Measurements from ENCODE around the gene CD82. TPM values are rescaled to one million over a fixed set of nuclear protein-coding genes. Genes with fewer than 3 reads are reported as not detected.

CD82 gene
- total and polyA plus RNA-seq, 4 experiments from 2014 or later, result 130 to 260 (median 191) TPM

DNA sequence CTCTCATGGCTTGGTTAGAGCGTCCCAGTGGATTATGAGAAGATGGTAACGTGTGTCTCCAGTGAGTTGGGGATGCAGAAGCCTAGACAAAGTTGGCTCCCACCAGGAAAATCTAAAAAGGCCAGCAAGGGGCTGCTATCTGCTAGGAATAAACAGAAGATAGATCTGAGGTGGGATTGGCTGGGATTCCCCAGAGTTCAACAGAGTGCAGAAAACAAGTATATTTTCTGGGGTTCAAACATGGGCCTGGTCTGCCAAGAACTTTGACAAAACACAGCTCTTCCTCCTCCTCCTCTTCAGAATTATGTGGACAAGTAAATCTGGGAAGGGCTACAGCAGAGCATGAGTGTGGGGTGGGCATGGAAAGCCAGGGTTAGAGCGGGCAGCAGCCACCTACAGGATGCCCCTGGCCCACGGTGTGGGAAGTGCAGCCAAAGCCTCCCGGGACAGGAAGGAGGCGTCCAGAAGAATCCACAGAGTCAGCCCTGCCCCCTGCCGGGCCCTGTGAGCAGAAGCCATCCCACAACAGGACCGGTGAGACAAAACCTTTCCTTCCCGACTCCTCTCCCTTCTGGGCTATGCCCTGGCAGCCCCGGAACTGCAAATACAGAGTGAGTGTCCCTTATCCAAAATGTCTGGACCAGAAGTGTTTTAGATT, 67.1 kb downstream of the CD82 start:
- H3K27ac ChIP-seq (ENCODE audit: low read depth, low read length), result no peak overlapping the region
- H3K27ac Mint-ChIP-seq, result no peak overlapping the region
- H3K36me3 ChIP-seq (ENCODE audit: insufficient read depth, low read length), result no peaks in the 10 kb centered on the region
- ChIA-PET POLR2A (ENCODE audit: partially characterized antibody) (interaction anchor here (1.2 kb wide), 1 partner anchor 8 kb away, joined by 3 read pairs; no protein-coding TSS in a partner anchor), CTCF (ENCODE audit: partially characterized antibody) (interaction anchor here (0.7 to 4.3 kb wide), 10 partner anchors 8 to 279 kb away, joined by 3 to 42 read pairs (median 4); no protein-coding TSS in a partner anchor)
- peaks cover 0 to 13% (median 7%) of the 10 kb centered on the region in 4 donors for H3K4me1 Mint-ChIP-seq
- no peak overlapping the region for H3K4me3 Mint-ChIP-seq
- no peak overlapping the region for H3K4me3 ChIP-seq (ENCODE audit: low read length in 2 of 2)
- DNase-seq, result no peak
- peaks cover 3% of the 10 kb centered on the region for H3K4me1 ChIP-seq (ENCODE audit: insufficient read depth, low read length)
- H3K9me3 Mint-ChIP-seq, result no peaks in the 10 kb centered on the region
- H3K9me3 ChIP-seq (ENCODE audit: control insufficient read depth in 1 of 2, low read length in 2 of 2), result no peaks in the 10 kb centered on the region
- H3K27me3 Mint-ChIP-seq, result peaks cover 8 to 12% of the 10 kb centered on the region in 2 donors
- intact Hi-C loops (cut with micrococcal nuclease), result loop anchor here (10.0 kb wide), 1 partner anchor 348 kb away; no protein-coding TSS in a partner anchor
- no peaks in the 10 kb centered on the region for H3K36me3 Mint-ChIP-seq
- H3K27me3 ChIP-seq (ENCODE audit: insufficient read depth, low read length), result no peaks in the 10 kb centered on the region

DNA sequence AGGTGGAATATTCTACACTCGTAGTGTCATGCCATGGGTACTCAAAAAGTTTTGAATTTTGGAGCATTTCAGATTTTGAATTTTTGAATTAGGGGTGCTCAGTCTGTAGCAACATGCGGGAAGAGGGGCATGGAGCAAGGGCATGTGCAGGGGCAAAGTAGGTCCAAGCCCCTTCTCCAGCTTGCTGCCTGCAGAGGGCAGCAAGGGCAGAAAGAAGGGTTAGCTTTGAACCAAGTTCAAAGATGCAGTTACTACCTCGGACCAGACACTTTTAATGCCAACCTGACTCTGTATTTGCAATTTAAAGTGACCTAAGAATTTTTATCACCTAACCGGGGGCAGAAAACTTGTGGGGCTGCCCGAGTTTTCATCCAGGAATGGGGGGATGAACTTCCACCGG, 68.2 kb downstream of the CD82 start:
- Histone ChIP-seq H3K9me3 (ENCODE audit: control insufficient read depth in 1 of 2, low read length in 2 of 2) (no peaks in the 10 kb centered on the region), H3K4me3 (ENCODE audit: low read length in 2 of 2) (no peak overlapping the region), H3K27ac (ENCODE audit: low read depth, low read length) (no peak overlapping the region), H3K4me1 (ENCODE audit: insufficient read depth, low read length) (peaks cover 3% of the 10 kb centered on the region), H3K27me3 (ENCODE audit: insufficient read depth, low read length) (no peaks in the 10 kb centered on the region), H3K36me3 (ENCODE audit: insufficient read depth, low read length) (no peaks in the 10 kb centered on the region)
- H3K36me3 Mint-ChIP-seq, result no peaks in the 10 kb centered on the region
- intact Hi-C loops (cut with micrococcal nuclease), result loop anchor here (10.0 kb wide), 1 partner anchor 349 kb away; no protein-coding TSS in a partner anchor
- CTCF ChIA-PET (ENCODE audit: partially characterized antibody), result interaction anchor here (0.8 to 4.3 kb wide), 9 partner anchors 12 to 278 kb away, joined by 3 to 42 read pairs (median 6); no protein-coding TSS in a partner anchor
- peaks cover 0 to 13% (median 7%) of the 10 kb centered on the region in 4 donors for H3K4me1 Mint-ChIP-seq
- H3K4me3 Mint-ChIP-seq, result no peak overlapping the region
- POLR2A ChIA-PET (ENCODE audit: partially characterized antibody), result no interaction called here
- no peaks in the 10 kb centered on the region for H3K9me3 Mint-ChIP-seq
- H3K27me3 Mint-ChIP-seq, result peaks cover 8 to 14% of the 10 kb centered on the region in 2 donors
- no peak for DNase-seq
- peak overlapping the region in 3 of 7 donors; percentile 13 to 57 (median 41) for H3K27ac Mint-ChIP-seq

DNA sequence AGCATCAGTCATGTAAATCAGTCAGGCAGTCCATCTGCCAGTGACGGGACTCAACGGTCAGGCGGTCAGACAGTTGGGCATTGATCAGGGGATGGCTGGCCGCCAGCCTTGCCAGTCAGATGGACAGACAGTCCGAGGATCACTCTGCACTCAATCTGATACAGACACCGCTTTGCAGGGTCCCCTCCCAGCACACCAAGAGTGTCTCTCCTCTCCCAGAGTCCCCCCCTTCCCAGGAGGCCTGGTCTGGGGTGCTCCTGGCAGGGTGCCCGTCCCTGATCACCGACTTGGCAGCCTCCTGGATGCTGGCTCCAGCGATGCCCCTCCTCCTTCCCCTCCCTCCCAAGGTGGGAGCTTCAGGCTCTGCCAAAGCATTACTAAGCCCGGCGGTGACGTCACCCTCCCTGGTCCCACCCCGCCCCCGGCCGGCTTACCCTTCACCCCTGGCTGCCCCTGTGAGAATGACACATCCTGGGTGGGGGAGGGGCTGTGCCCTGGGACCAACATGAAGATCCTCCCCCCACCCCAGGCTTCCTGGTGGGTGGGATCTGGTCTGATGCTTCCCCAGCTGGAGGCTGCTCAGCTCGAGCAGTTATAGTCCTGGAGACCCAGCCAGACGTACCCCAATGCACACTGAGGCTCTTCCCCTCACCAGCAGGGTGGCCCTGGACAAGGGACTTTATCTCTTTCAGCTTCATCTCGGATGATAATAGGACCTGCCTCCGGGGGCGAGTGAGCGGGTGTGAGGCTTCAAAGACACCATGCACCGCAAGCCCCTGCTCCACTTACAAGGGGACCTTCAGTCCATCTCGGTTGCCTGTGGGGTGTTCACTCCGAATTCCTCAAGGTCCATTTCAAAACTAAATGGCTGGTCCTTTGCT, 69.2 kb downstream of the CD82 start:
- intact Hi-C loops (cut with micrococcal nuclease), result loop anchor here (10.0 kb wide), 1 partner anchor 350 kb away; no protein-coding TSS in a partner anchor
- no peaks in the 10 kb centered on the region for H3K9me3 ChIP-seq (ENCODE audit: control insufficient read depth in 1 of 2, low read length in 2 of 2)
- Mint-ChIP-seq H3K9me3 (no peaks in the 10 kb centered on the region), H3K4me1 (peaks cover 0 to 13% (median 7%) of the 10 kb centered on the region in 4 donors), H3K36me3 (no peaks in the 10 kb centered on the region), H3K27me3 (peaks cover 8 to 14% of the 10 kb centered on the region in 2 donors), H3K4me3 (no peak overlapping the region), H3K27ac (no peak overlapping the region)
- H3K4me1 ChIP-seq (ENCODE audit: insufficient read depth, low read length), result peaks cover 3% of the 10 kb centered on the region
- no peak for DNase-seq
- CTCF ChIA-PET (ENCODE audit: partially characterized antibody), result interaction anchor here (0.8 to 4.3 kb wide), 5 partner anchors 12 to 277 kb away, joined by 3 to 42 read pairs (median 6); no protein-coding TSS in a partner anchor
- no peaks in the 10 kb centered on the region for H3K27me3 ChIP-seq (ENCODE audit: insufficient read depth, low read length)
- H3K27ac ChIP-seq (ENCODE audit: low read depth, low read length), result no peak overlapping the region
- no peak overlapping the region for H3K4me3 ChIP-seq (ENCODE audit: low read length in 2 of 2)
- H3K36me3 ChIP-seq (ENCODE audit: insufficient read depth, low read length), result no peaks in the 10 kb centered on the region
- POLR2A ChIA-PET (ENCODE audit: partially characterized antibody), result no interaction called here

DNA sequence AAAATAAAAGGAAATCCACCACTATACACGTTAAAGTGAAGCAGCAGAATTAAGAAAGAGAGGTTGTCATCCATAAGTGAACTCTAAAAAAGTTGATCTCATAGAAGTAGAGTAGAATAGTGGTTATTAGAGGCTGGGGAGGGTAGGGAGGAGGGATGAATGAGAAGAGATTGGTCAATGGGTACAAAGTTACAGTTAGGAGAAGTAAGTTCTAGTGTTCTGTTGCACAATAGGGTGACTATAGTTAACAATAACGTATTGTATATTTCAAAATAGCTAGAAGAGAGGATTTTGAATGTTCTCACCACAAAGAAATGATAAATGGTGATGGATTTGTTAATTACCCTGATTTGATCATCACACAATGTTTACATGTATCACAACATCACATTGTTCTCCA, 72.0 kb downstream of the CD82 start:
- CTCF ChIA-PET (ENCODE audit: partially characterized antibody), result interaction anchor here (0.6 kb wide), 1 partner anchor 20 kb away, joined by 5 read pairs; no protein-coding TSS in a partner anchor
- peaks cover 0 to 12% (median 7%) of the 10 kb centered on the region in 4 donors for H3K4me1 Mint-ChIP-seq

GRCh38 chr11:44638032-44638431, 72.6 kb downstream of the CD82 start:
- Mint-ChIP-seq H3K27me3 (peaks cover 8 to 16% of the 10 kb centered on the region in 2 donors), H3K27ac (no peak overlapping the region), H3K4me1 (peaks cover 0 to 7% (median 6%) of the 10 kb centered on the region in 4 donors), H3K9me3 (peaks cover 3 to 15% (median 13%) of the 10 kb centered on the region in 8 donors), H3K4me3 (no peak overlapping the region), H3K36me3 (peaks cover 3 to 5% of the 10 kb centered on the region in 2 donors)
- intact Hi-C loops (cut with micrococcal nuclease), result loop anchor here (10.0 kb wide), 1 partner anchor 353 kb away; no protein-coding TSS in a partner anchor
- H3K4me1 ChIP-seq (ENCODE audit: insufficient read depth, low read length), result no peaks in the 10 kb centered on the region
- H3K27ac ChIP-seq (ENCODE audit: low read depth, low read length), result no peak overlapping the region
- peaks cover 0 to 5% of the 10 kb centered on the region in 2 donors for H3K9me3 ChIP-seq (ENCODE audit: control insufficient read depth in 1 of 2, low read length in 2 of 2)
- no peaks in the 10 kb centered on the region for H3K27me3 ChIP-seq (ENCODE audit: insufficient read depth, low read length)
- no peaks in the 10 kb centered on the region for H3K36me3 ChIP-seq (ENCODE audit: insufficient read depth, low read length)
- CTCF ChIA-PET (ENCODE audit: partially characterized antibody), result no interaction called here
- DNase-seq, result no peak
- POLR2A ChIA-PET (ENCODE audit: partially characterized antibody), result no interaction called here
- H3K4me3 ChIP-seq (ENCODE audit: low read length in 2 of 2), result no peak overlapping the region

More for the DNA sequence above, 72.0 kb downstream of the CD82 start:
- peaks cover 2 to 3% of the 10 kb centered on the region in 2 donors for H3K36me3 Mint-ChIP-seq
- Histone ChIP-seq H3K27me3 (ENCODE audit: insufficient read depth, low read length) (no peaks in the 10 kb centered on the region), H3K4me1 (ENCODE audit: insufficient read depth, low read length) (peaks cover 3% of the 10 kb centered on the region), H3K9me3 (ENCODE audit: control insufficient read depth in 1 of 2, low read length in 2 of 2) (peaks cover 0 to 4% of the 10 kb centered on the region in 2 donors), H3K4me3 (ENCODE audit: low read length in 2 of 2) (no peak overlapping the region), H3K27ac (ENCODE audit: low read depth, low read length) (no peak overlapping the region), H3K36me3 (ENCODE audit: insufficient read depth, low read length) (no peaks in the 10 kb centered on the region)
- no peak for DNase-seq
- intact Hi-C loops (cut with micrococcal nuclease), result loop anchor here (10.0 kb wide), 1 partner anchor 353 kb away; no protein-coding TSS in a partner anchor
- H3K4me3 Mint-ChIP-seq, result no peak overlapping the region
- POLR2A ChIA-PET (ENCODE audit: partially characterized antibody), result no interaction called here
- peaks cover 0 to 9% (median 8%) of the 10 kb centered on the region in 8 donors for H3K9me3 Mint-ChIP-seq
- no peak overlapping the region for H3K27ac Mint-ChIP-seq
- H3K27me3 Mint-ChIP-seq, result peaks cover 8 to 16% of the 10 kb centered on the region in 2 donors

DNA sequence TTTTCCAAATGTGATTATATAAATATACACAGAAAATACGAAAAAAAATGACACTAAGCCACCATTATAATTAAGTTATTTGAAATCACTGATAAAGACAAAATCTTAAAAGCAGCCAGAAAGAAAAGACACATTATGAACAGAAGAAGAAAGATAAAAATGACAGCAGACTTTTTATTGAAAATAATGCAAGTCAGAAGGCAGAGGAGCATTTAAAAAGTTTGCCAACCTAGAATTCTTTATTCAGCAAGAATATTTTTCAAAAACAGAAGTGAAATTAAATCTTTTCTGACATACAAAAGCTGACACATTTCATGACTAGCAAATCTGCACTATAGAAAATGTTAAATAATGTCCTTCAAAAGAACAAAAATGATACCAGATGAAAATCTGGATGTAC, 77.8 kb downstream of the CD82 start:
- CTCF ChIA-PET (ENCODE audit: partially characterized antibody), result no interaction called here
- Histone ChIP-seq H3K9me3 (ENCODE audit: control insufficient read depth in 1 of 2, low read length in 2 of 2) (peaks cover 0 to 9% of the 10 kb centered on the region in 2 donors), H3K36me3 (ENCODE audit: insufficient read depth, low read length) (no peaks in the 10 kb centered on the region), H3K4me3 (ENCODE audit: low read length in 2 of 2) (no peak overlapping the region), H3K27ac (ENCODE audit: low read depth, low read length) (no peak overlapping the region), H3K27me3 (ENCODE audit: insufficient read depth, low read length) (no peaks in the 10 kb centered on the region), H3K4me1 (ENCODE audit: insufficient read depth, low read length) (peaks cover 10% of the 10 kb centered on the region)
- intact Hi-C loops (cut with micrococcal nuclease), result no loop called here
- H3K4me1 Mint-ChIP-seq, result peaks cover 5 to 10% (median 9%) of the 10 kb centered on the region in 4 donors
- no peak for DNase-seq
- H3K27me3 Mint-ChIP-seq, result peaks cover 0 to 10% of the 10 kb centered on the region in 2 donors
- POLR2A ChIA-PET (ENCODE audit: partially characterized antibody), result no interaction called here
- no peak overlapping the region for H3K27ac Mint-ChIP-seq
- peaks cover 3 to 5% of the 10 kb centered on the region in 2 donors for H3K36me3 Mint-ChIP-seq
- H3K4me3 Mint-ChIP-seq, result no peak overlapping the region
- peaks cover 5 to 43% (median 32%) of the 10 kb centered on the region in 8 donors for H3K9me3 Mint-ChIP-seq

All from CD4-positive, alpha-beta memory T cell (primary cell).